ENCODE measurements around the gene SPDYC.

SPDYC gene

DNA sequence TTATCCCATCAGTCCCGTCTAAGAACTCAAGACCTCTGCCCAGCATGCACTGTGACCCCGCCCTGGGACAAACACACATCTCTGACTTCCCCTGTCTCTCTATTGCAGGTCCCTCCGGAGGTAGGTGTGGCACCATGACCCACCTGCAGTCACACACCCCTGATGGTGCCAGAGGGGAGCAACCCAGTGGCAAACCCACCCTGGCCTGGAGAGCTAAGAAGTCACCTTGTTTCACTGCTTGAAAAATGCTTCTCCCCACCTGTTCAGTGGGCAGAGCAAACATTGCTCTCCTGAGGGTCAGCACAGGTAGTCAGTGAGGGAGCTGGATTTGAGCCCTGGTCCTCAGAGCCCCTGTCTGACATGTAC, 35.6 kb downstream of the SPDYC start:
- TF ChIP-seq, protein P1, sequence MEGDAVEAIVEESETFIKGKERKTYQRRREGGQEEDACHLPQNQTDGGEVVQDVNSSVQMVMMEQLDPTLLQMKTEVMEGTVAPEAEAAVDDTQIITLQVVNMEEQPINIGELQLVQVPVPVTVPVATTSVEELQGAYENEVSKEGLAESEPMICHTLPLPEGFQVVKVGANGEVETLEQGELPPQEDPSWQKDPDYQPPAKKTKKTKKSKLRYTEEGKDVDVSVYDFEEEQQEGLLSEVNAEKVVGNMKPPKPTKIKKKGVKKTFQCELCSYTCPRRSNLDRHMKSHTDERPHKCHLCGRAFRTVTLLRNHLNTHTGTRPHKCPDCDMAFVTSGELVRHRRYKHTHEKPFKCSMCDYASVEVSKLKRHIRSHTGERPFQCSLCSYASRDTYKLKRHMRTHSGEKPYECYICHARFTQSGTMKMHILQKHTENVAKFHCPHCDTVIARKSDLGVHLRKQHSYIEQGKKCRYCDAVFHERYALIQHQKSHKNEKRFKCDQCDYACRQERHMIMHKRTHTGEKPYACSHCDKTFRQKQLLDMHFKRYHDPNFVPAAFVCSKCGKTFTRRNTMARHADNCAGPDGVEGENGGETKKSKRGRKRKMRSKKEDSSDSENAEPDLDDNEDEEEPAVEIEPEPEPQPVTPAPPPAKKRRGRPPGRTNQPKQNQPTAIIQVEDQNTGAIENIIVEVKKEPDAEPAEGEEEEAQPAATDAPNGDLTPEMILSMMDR (IDR thresholded peaks at IDR 0.05; ENCODE audit: borderline replicate concordance, control extremely low read depth, extremely low read depth, insufficient read depth, missing control alignments): no peak
- no peak for DNase-seq (ENCODE audit: low spot score)
- in situ Hi-C loops (cut with MboI; ENCODE audit: low sequenced_read_pairs, unreplicated experiment): no loop called here

DNA sequence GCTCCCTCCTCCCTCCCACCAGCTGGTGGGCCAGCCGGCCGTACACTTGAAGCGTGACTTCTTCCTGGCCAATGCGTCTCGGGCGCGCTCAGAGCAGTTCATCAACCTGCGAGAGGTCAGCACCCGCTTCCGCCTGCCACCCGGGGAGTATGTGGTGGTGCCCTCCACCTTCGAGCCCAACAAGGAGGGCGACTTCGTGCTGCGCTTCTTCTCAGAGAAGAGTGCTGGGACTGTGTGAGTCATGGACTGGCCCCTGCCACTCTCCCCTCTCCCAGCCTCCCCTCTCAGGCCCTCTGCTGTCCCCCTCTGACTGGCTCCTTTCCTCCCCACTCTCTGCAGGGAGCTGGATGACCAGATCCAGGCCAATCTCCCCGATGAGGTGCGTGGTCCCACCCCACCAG, 36.4 kb downstream of the SPDYC start:
- DNase-seq (ENCODE audit: low spot score): no peak
- in situ Hi-C loops (cut with MboI; ENCODE audit: low sequenced_read_pairs, unreplicated experiment): no loop called here
- TF ChIP-seq, protein P1 (IDR thresholded peaks at IDR 0.05; ENCODE audit: borderline replicate concordance, control extremely low read depth, extremely low read depth, insufficient read depth, missing control alignments): no peak

DNA sequence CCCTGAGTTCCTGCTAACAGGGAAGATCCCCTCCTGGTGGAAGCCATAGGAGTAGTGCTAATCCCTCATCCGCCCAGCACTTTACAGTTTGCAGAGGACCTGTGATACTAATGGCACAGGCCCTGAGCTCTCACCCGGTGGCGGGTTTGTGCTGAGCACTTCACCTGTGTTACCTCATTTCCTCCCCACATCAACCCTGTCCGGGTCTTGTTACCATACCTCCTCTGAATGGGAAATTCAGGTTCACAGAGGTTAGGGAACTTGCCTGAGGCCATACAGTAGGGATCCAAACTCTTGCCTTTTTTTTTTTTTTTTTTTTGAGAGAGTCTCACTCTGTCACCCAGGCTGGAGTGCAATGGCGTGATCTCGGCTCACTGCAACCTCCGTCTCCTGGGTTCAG, 36.9 kb downstream of the SPDYC start:
- DNase-seq (ENCODE audit: low spot score): no peak
- in situ Hi-C loops (cut with MboI; ENCODE audit: low sequenced_read_pairs, unreplicated experiment): no loop called here
- TF ChIP-seq, protein P1 (IDR thresholded peaks at IDR 0.05; ENCODE audit: borderline replicate concordance, control extremely low read depth, extremely low read depth, insufficient read depth, missing control alignments): no peak

DNA sequence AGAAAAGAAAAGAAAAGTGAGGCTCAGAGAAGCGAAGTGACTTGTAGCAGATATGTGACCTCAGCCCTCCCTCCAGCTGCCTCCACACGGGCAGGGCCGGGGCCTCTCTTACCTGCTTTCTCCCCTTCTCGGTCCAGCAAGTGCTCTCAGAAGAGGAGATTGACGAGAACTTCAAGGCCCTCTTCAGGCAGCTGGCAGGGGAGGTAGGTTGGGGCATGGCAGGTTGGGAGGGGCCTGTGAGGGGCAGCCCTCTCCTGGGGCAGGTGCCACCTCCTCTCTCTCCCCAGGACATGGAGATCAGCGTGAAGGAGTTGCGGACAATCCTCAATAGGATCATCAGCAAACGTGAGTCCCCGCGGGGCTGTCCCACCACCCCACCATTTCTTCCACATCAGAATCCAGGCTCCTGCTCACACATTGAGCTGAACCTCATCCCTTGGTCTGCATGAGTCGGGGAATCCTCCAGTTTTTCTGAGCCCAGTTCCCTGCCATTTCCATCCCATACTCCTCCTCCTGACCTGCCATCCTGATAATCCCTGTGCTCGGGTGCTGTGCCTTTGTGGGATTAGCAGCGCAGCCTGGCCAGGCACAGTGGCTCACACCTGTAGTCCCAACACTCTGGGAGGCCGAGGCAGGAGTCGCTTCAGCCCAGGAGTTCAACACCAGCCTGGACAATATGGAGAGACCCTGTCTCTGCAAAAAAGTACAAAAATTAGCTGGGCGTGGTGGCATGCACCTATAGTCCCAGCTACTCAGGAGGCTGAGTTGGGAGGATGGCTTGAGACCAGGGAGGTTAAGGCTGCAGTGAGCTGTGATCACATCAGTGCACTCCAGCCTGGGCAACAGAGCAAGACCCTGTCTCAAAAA, 38.1 kb downstream of the SPDYC start:
- DNase-seq (ENCODE audit: low spot score): no peak
- TF ChIP-seq, protein P1 (IDR thresholded peaks at IDR 0.05; ENCODE audit: borderline replicate concordance, control extremely low read depth, extremely low read depth, insufficient read depth, missing control alignments): no peak
- in situ Hi-C loops (cut with MboI; ENCODE audit: low sequenced_read_pairs, unreplicated experiment): no loop called here

DNA sequence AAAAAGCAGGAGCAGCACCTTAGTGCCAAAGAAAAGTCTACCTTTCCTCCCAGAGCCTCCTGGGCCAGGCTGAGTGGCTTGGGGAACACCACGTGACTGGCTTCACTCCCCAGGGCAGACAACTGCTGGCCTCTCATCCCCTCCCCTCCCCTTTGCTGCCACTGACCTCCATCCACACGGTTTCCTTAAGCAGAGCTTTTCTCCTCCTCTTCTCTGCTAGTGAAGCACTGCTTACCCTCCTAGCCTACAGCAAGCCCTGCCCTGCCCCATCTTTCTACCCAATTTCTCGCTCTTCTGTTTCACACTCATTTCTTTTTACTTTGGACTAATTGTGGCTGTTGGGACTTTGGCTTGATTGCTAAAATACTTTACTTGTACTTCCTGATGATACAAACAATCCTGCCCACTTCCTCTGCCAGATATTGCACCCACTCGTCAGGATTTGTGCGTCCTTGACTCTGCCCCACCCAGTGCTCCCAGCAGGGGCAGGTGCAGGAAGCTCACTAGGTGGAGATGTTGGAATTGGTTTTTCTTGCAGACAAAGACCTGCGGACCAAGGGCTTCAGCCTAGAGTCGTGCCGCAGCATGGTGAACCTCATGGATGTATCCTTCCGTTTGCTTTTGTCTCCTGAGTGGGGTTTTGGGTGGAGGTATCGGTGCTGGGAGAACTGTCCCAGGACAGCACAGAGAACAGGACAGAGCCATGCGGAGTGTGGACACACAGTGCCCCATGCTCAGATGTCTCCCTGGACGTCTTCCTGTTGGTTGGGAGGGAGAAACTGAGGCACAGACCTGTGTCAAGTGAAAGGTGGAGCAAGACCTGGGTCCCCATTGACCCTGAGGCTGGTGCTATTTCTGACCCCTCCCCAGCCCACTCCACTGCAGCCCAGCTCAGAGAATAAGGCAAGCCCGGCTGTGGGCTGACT, 39.0 kb downstream of the SPDYC start:
- TF ChIP-seq, protein P1 (IDR thresholded peaks at IDR 0.05; ENCODE audit: borderline replicate concordance, control extremely low read depth, extremely low read depth, insufficient read depth, missing control alignments): no peak
- in situ Hi-C loops (cut with MboI; ENCODE audit: low sequenced_read_pairs, unreplicated experiment): no loop called here
- no peak for DNase-seq (ENCODE audit: low spot score)

DNA sequence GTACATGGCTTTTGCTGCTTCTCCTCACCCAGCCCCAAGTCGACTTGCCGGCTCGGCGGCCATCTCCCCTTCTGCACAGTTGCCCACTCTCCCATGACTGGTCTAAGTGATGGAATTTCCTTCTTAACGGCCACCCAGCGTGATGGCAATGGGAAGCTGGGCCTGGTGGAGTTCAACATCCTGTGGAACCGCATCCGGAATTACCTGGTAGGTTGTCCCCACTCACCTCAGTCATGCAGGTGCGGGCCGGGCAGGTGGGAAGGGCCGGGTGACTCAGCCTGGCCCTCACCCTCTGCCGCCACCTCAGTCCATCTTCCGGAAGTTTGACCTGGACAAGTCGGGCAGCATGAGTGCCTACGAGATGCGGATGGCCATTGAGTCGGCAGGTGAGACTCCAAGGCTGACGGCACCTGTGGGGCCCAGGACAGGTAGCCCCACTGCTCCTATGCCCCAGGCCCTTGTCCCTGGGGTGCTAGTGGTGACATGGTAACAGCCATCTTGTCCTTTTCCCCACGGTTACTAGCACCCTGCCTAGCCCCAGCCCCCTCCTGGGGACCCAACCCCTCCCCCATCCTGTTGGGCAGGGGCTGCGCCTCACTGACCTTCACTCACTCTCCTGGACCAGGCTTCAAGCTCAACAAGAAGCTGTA, 39.8 kb downstream of the SPDYC start:
- in situ Hi-C loops (cut with MboI; ENCODE audit: low sequenced_read_pairs, unreplicated experiment): no loop called here
- TF ChIP-seq, protein P1 (IDR thresholded peaks at IDR 0.05; ENCODE audit: borderline replicate concordance, control extremely low read depth, extremely low read depth, insufficient read depth, missing control alignments): no peak
- DNase-seq (ENCODE audit: low spot score): no peak
